Activated naive CD4-positive, alpha-beta T cell treated with anti-CD3 and anti-CD28 coated beads for 36 hours (primary cell): Measurements from ENCODE around the gene PCDH15. TPM values are rescaled to one million over a fixed set of nuclear protein-coding genes. Genes with fewer than 3 reads are reported as not detected.

Experiments
- CTCF ChIA-PET: fragments of 350-600 bp; sonication (Branson Sonifier 250); formaldehyde crosslinking; loops from one replicate; lab custom pipeline; 2021; ENCODE audit warnings: antibody characterized with exemption; lab: Charles Lee
- DNase-seq: peaks from one replicate; pipeline ENCODE4 v3.0.0-alpha.2; 2020
- H3K27ac Mint-ChIP-seq: one replicate; pipeline ENCODE4 v1.8.0; 2021; ENCODE audit warnings: mild to moderate bottlenecking, mixed read lengths
- H3K27me3 Mint-ChIP-seq: one replicate; pipeline ENCODE4 v1.8.0; 2021; ENCODE audit warnings: low read depth, mixed read lengths
- H3K36me3 Mint-ChIP-seq: one replicate; pipeline ENCODE4 v1.8.0; 2021; ENCODE audit warnings: low read depth, mixed read lengths
- H3K4me1 Mint-ChIP-seq: one replicate; pipeline ENCODE4 v1.8.0; 2021; ENCODE audit warnings: low read depth, mixed read lengths
- H3K4me3 Mint-ChIP-seq: one replicate; pipeline ENCODE4 v1.8.0; 2021; ENCODE audit warnings: mild to moderate bottlenecking, moderate library complexity, mixed read lengths
- H3K9me3 Mint-ChIP-seq: one replicate; pipeline ENCODE4 v1.8.0; 2021; ENCODE audit warnings: mixed read lengths
- intact Hi-C: fragments of 100-400 bp; cut with micrococcal nuclease; formaldehyde crosslinking; loops from one replicate; pipeline ENCODE4 v1.15.1; 2023
- total RNA-seq, 2 experiments: library from RNA; stranded (reverse); gene quantifications; one replicate each; pipeline ENCODE4 v1.2.3, GENCODE V29; 2021

Gene PCDH15
- total RNA-seq, 2 experiments from 2014 or later, result not detected

DNA sequence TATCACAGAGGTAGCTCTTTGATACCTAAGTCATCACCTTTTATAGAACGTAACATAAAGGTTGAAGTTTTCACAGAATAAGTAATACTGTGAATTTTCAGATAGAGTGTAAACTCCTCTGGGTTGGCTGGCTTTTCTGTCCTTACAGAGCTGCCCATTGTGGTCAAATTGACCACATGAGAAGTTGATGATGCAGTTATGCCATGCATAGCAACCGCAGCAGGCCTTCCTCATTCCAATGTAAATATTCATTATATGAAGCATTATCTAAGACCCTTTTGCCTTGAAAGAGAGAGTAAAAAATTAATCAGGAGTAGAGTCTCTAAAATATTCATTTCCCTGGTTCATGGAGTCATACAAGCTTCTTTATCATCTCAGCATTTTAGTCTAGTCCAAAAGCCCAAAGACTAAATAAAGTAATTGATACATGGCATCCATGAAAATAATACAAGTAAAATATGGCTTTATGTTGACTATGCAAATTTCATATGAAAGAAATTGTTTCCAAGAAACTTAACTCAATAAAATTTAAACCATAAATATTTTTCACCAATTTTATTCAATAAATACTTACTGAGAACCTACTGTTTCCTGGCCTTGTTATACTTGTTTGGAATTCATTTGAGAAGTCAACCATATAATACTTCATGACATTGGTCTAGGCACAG is 516.4 kb downstream of the PCDH15 start:
- peaks cover 5% of the 10 kb centered on the region for H3K9me3 Mint-ChIP-seq
- H3K27ac Mint-ChIP-seq, result no peak overlapping the region
- no peak for DNase-seq
- H3K4me1 Mint-ChIP-seq, result no peaks in the 10 kb centered on the region
- intact Hi-C loops, result no loop called here
- CTCF ChIA-PET, result no interaction called here
- H3K36me3 Mint-ChIP-seq, result no peaks in the 10 kb centered on the region
- H3K27me3 Mint-ChIP-seq, result no peaks in the 10 kb centered on the region
- no peak overlapping the region for H3K4me3 Mint-ChIP-seq

GRCh38 chr10:54282012-54282411 is 519.0 kb downstream of the PCDH15 start:
- Mint-ChIP-seq H3K36me3 (no peaks in the 10 kb centered on the region), H3K4me3 (no peak overlapping the region), H3K27me3 (no peaks in the 10 kb centered on the region), H3K4me1 (no peaks in the 10 kb centered on the region), H3K27ac (no peak overlapping the region), H3K9me3 (peaks cover 4% of the 10 kb centered on the region)
- DNase-seq, result no peak
- CTCF ChIA-PET, result no interaction called here
- intact Hi-C loops, result no loop called here

DNA sequence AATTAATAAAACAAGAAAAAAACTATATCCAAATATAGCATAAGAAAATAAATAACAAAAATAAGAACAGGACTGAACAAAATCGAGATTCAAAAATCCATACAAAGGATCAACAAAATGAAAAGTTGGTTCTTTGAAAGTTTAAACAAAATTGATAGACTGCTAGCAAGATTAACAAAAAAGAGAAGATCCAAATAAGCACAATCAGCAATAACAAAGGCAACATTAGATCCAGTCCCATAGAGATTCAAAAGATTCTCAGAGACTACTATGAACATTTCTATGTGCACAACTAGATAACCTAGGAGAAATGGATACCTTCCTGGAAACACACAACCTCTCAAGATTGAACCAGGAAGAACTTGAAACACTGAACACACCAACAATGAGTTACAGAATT is 534.6 kb downstream of the PCDH15 start:
- Mint-ChIP-seq H3K36me3 (no peaks in the 10 kb centered on the region), H3K4me1 (no peaks in the 10 kb centered on the region), H3K27ac (no peak overlapping the region), H3K4me3 (no peak overlapping the region), H3K27me3 (no peaks in the 10 kb centered on the region), H3K9me3 (peaks cover 6% of the 10 kb centered on the region)
- CTCF ChIA-PET, result no interaction called here
- DNase-seq, result no peak
- intact Hi-C loops, result no loop called here

DNA sequence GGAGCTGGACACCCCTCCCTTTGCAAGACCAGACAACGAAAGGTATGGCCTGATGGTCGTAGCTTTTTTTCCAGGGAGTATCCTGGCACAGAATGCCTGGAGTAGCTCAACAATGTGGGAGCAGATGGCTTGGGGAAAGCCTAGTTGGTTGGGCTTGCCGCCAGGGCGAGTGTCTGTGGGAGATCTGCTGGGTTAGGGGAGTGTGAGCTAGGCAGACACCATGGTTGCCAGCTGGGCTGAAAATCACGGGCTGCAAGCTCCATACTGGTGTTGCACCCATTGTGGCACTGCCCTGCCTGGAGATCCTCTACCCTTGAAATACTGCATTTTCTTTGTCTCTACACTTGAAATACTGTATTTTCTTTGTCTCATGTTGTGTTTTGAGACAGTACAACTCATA is 538.3 kb downstream of the PCDH15 start:
- H3K4me3 Mint-ChIP-seq, result no peak overlapping the region
- no peaks in the 10 kb centered on the region for H3K27me3 Mint-ChIP-seq
- CTCF ChIA-PET, result no interaction called here
- no peak overlapping the region for H3K27ac Mint-ChIP-seq
- intact Hi-C loops, result no loop called here
- DNase-seq, result no peak
- H3K9me3 Mint-ChIP-seq, result peaks cover 5% of the 10 kb centered on the region
- H3K36me3 Mint-ChIP-seq, result no peaks in the 10 kb centered on the region
- no peaks in the 10 kb centered on the region for H3K4me1 Mint-ChIP-seq

- Mint-ChIP-seq H3K27me3 (no peaks in the 10 kb centered on the region), H3K27ac (no peak overlapping the region), H3K4me1 (no peaks in the 10 kb centered on the region), H3K36me3 (no peaks in the 10 kb centered on the region), H3K4me3 (no peak overlapping the region), H3K9me3 (peaks cover 7% of the 10 kb centered on the region)
- CTCF ChIA-PET, result no interaction called here
- DNase-seq, result no peak
- intact Hi-C loops, result no loop called here
These were observed 541.9 kb downstream of the PCDH15 start for GRCh38 chr10:54259104-54259503.

- CTCF ChIA-PET, result no interaction called here
- Mint-ChIP-seq H3K4me3 (no peak overlapping the region), H3K9me3 (peaks cover 9% of the 10 kb centered on the region), H3K4me1 (no peaks in the 10 kb centered on the region), H3K27me3 (no peaks in the 10 kb centered on the region), H3K27ac (no peak overlapping the region), H3K36me3 (no peaks in the 10 kb centered on the region)
- intact Hi-C loops, result no loop called here
- DNase-seq, result no peak
These were observed 566.2 kb downstream of the PCDH15 start for GRCh38 chr10:54234832-54235231.

DNA sequence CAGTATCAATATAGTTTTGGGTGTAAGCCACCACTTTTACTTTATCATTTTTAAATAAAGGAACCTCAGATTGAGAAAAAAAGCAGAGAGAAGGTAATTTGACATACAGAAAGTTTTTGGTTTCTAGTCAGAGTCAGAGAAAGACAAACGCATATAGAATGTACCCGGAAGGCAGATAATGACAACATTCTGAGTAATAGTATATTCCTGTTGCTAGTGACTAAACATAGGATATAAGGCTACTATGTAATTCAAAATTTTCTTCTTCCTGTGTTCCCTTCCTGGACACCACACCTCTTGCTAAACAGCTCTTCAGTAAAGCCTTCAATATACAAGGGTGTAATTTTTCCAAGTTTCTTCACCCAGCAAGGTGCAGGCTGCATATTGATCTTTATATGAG is 597.6 kb downstream of the PCDH15 start:
- Mint-ChIP-seq H3K27me3 (no peaks in the 10 kb centered on the region), H3K4me1 (no peaks in the 10 kb centered on the region), H3K36me3 (no peaks in the 10 kb centered on the region), H3K9me3 (peaks cover 9% of the 10 kb centered on the region), H3K27ac (no peak overlapping the region), H3K4me3 (no peak overlapping the region)
- intact Hi-C loops, result no loop called here
- CTCF ChIA-PET, result no interaction called here
- DNase-seq, result no peak

- CTCF ChIA-PET, result no interaction called here
- H3K27me3 Mint-ChIP-seq, result no peaks in the 10 kb centered on the region
- no peak overlapping the region for H3K27ac Mint-ChIP-seq
- no peaks in the 10 kb centered on the region for H3K36me3 Mint-ChIP-seq
- intact Hi-C loops, result no loop called here
- no peak for DNase-seq
- H3K9me3 Mint-ChIP-seq, result peaks cover 12% of the 10 kb centered on the region
- H3K4me3 Mint-ChIP-seq, result no peak overlapping the region
- H3K4me1 Mint-ChIP-seq, result no peaks in the 10 kb centered on the region
These were observed 603.0 kb downstream of the PCDH15 start for GRCh38 chr10:54198051-54198450.

DNA sequence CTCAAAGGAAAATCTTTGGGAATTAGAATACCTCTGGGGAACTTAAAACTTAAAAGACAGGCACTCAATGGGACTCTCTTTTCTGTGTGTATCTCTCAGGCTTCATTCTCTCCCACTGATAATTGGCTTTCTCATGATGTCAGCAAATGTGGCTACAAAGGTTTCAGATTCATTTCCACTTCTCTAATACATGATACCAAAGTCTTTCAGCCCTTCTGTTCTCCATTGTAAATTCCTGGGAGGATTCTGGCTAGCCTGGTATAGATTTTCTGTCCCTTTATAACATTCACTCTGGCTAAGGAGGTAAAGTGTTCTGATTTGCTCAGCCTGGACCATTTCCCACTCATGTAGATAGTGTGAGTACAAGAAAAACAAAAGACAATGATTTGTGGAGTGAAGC is 606.2 kb downstream of the PCDH15 start:
- intact Hi-C loops, result no loop called here
- CTCF ChIA-PET, result no interaction called here
- no peaks in the 10 kb centered on the region for H3K36me3 Mint-ChIP-seq
- no peak overlapping the region for H3K27ac Mint-ChIP-seq
- no peak overlapping the region for H3K4me3 Mint-ChIP-seq
- H3K27me3 Mint-ChIP-seq, result no peaks in the 10 kb centered on the region
- DNase-seq, result no peak
- peaks cover 5% of the 10 kb centered on the region for H3K9me3 Mint-ChIP-seq
- H3K4me1 Mint-ChIP-seq, result no peaks in the 10 kb centered on the region

DNA sequence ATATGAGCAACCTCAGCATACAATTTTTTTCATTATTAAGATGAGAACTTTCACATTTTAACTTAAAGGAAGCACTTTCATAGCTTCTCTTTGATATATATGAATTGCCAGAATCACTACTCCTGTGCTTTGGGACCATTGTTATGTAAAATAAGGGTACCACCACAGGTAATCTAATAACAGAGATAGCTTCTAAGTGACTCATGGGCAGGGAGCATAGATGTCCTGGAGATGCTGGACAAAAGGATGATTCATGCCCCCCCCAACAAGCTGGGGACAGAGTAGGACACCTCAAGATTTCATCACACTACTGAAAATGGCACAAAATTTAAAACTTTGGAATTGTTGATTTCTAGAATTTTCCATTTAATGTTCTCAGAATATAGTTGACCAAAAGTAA is 641.1 kb downstream of the PCDH15 start:
- no peak overlapping the region for H3K4me3 Mint-ChIP-seq
- no peaks in the 10 kb centered on the region for H3K36me3 Mint-ChIP-seq
- H3K9me3 Mint-ChIP-seq, result peaks cover 7% of the 10 kb centered on the region
- CTCF ChIA-PET, result no interaction called here
- no peaks in the 10 kb centered on the region for H3K4me1 Mint-ChIP-seq
- H3K27me3 Mint-ChIP-seq, result no peaks in the 10 kb centered on the region
- intact Hi-C loops, result no loop called here
- no peak for DNase-seq
- H3K27ac Mint-ChIP-seq, result no peak overlapping the region

GRCh38 chr10:54148508-54148907 is 652.5 kb downstream of the PCDH15 start:
- Mint-ChIP-seq H3K27me3 (no peaks in the 10 kb centered on the region), H3K27ac (no peak overlapping the region), H3K36me3 (no peaks in the 10 kb centered on the region), H3K9me3 (peaks cover 7% of the 10 kb centered on the region), H3K4me3 (no peak overlapping the region), H3K4me1 (no peaks in the 10 kb centered on the region)
- DNase-seq, result no peak
- CTCF ChIA-PET, result no interaction called here
- intact Hi-C loops, result no loop called here

- no peaks in the 10 kb centered on the region for H3K4me1 Mint-ChIP-seq
- intact Hi-C loops, result no loop called here
- H3K27me3 Mint-ChIP-seq, result no peaks in the 10 kb centered on the region
- no peak overlapping the region for H3K4me3 Mint-ChIP-seq
- no peaks in the 10 kb centered on the region for H3K36me3 Mint-ChIP-seq
- peaks cover 18% of the 10 kb centered on the region for H3K9me3 Mint-ChIP-seq
- CTCF ChIA-PET, result no interaction called here
- no peak for DNase-seq
- no peak overlapping the region for H3K27ac Mint-ChIP-seq
These were observed 661.1 kb downstream of the PCDH15 start for GRCh38 chr10:54139819-54140428.

GRCh38 chr10:54137396-54137795 is 663.6 kb downstream of the PCDH15 start:
- CTCF ChIA-PET, result no interaction called here
- Mint-ChIP-seq H3K27me3 (no peaks in the 10 kb centered on the region), H3K9me3 (peaks cover 15% of the 10 kb centered on the region), H3K27ac (no peak overlapping the region), H3K4me1 (no peaks in the 10 kb centered on the region), H3K36me3 (no peaks in the 10 kb centered on the region), H3K4me3 (no peak overlapping the region)
- no peak for DNase-seq
- intact Hi-C loops, result no loop called here
